ENCODE data around the gene KRT32. TPM values are rescaled to one million over a fixed set of nuclear protein-coding genes. Genes with fewer than 3 reads are reported as not detected.

Gene KRT32
- total RNA-seq (2022; extraction: Qiagen RNA extraction), result 0.06 to 0.09 TPM (median 0.08 TPM) in 3 of 5 replicates, not detected in the others

GRCh38 chr17:41466988-41467387 is at the start of gene KRT32:
Gene KRT32, minus strand, starts transcription at chr17:41467386. Its CDS starts 61 bp downstream, at chr17:41467325.

GRCh38 chr17:41505007-41505808 is 38.0 kb upstream of the KRT32 start, which contains the start of gene KRT13:
Gene KRT13, minus strand, starts transcription at chr17:41505612. Its CDS starts 62 bp downstream, at chr17:41505550.

GRCh38 chr17:41489531-41489930 is 22.3 kb upstream of the KRT32 start, which contains the start of gene KRT36:
Gene KRT36, minus strand, starts transcription at chr17:41489910. Its CDS starts 46 bp downstream, at chr17:41489864.

GRCh38 chr17:41481036-41481435 is 13.8 kb upstream of the KRT32 start, which contains the start of gene KRT35:
Gene KRT35, minus strand, starts transcription at chr17:41481151. Its CDS starts 54 bp downstream, at chr17:41481097.

GRCh38 chr17:41440531-41441033 is 26.6 kb downstream of the KRT32 start, which contains the start of gene KRT38:
Gene KRT38, minus strand, starts transcription at chr17:41440983. Its CDS starts 62 bp downstream, at chr17:41440921.

GRCh38 chr17:41424111-41424635 is 43.0 kb downstream of the KRT32 start, which contains the start of gene KRT37:
Gene KRT37, minus strand, starts transcription at chr17:41424585. Its CDS starts 62 bp downstream, at chr17:41424523.

Other genes starting within 250 kb of the KRT32 start
- not detected in 5 replicates for gene KRTAP9-2, start 240.7 kb downstream of the KRT32 start, total RNA-seq (2022; extraction: Qiagen RNA extraction)
- not detected in 5 replicates for gene KRTAP9-3, start 234.9 kb downstream of the KRT32 start, total RNA-seq (2022; extraction: Qiagen RNA extraction)
- not detected in 5 replicates for gene KRTAP9-8, start 229.4 kb downstream of the KRT32 start, total RNA-seq (2022; extraction: Qiagen RNA extraction)
- not detected in 5 replicates for gene KRTAP9-4, start 217.7 kb downstream of the KRT32 start, total RNA-seq (2022; extraction: Qiagen RNA extraction)
- not detected in 5 replicates for gene KRTAP9-9, start 212.0 kb downstream of the KRT32 start, total RNA-seq (2022; extraction: Qiagen RNA extraction)
- not detected in 5 replicates for gene KRTAP9-6, start 202.0 kb downstream of the KRT32 start, total RNA-seq (2022; extraction: Qiagen RNA extraction)
- not detected in 5 replicates for gene KRTAP9-7, start 191.7 kb downstream of the KRT32 start, total RNA-seq (2022; extraction: Qiagen RNA extraction)
- not detected in 5 replicates for gene KRTAP29-1, start 164.5 kb downstream of the KRT32 start, total RNA-seq (2022; extraction: Qiagen RNA extraction)
- gene KRTAP16-1, start 158.1 kb downstream of the KRT32 start, total RNA-seq (2022; extraction: Qiagen RNA extraction), result not detected in 5 replicates
- gene KRTAP17-1, start 151.7 kb downstream of the KRT32 start, total RNA-seq (2022; extraction: Qiagen RNA extraction), result not detected in 5 replicates
- gene KRT33A, start 116.6 kb downstream of the KRT32 start, total RNA-seq (2022; extraction: Qiagen RNA extraction), result not detected in 5 replicates
- gene KRT33B, start 97.6 kb downstream of the KRT32 start, total RNA-seq (2022; extraction: Qiagen RNA extraction), result 0.08 TPM in 1 of 5 replicates, not detected in the others
- gene KRT34, start 85.1 kb downstream of the KRT32 start, total RNA-seq (2022; extraction: Qiagen RNA extraction), result 0.23 to 0.61 TPM (median 0.42 TPM) in 5 replicates
- not detected in 5 replicates for gene KRT31, start 69.8 kb downstream of the KRT32 start, total RNA-seq (2022; extraction: Qiagen RNA extraction)
- gene KRT37, start 42.8 kb downstream of the KRT32 start, total RNA-seq (2022; extraction: Qiagen RNA extraction), result not detected in 5 replicates
- gene KRT38, start 26.4 kb downstream of the KRT32 start, total RNA-seq (2022; extraction: Qiagen RNA extraction), result 0.03 TPM in 1 of 5 replicates, not detected in the others
- gene KRT35, start 13.8 kb upstream of the KRT32 start, total RNA-seq (2022; extraction: Qiagen RNA extraction), result not detected in 5 replicates
- gene KRT36, start 22.5 kb upstream of the KRT32 start, total RNA-seq (2022; extraction: Qiagen RNA extraction), result 0.05 TPM in 1 of 5 replicates, not detected in the others
- gene KRT13, start 38.2 kb upstream of the KRT32 start, total RNA-seq (2022; extraction: Qiagen RNA extraction), result 0.10 to 0.35 TPM (median 0.26 TPM) in 4 of 5 replicates, not detected in the other
- 2.3 to 3.5 TPM (median 2.5 TPM) in 5 replicates for gene KRT15, start 51.5 kb upstream of the KRT32 start, total RNA-seq (2022; extraction: Qiagen RNA extraction)
- 38.8 to 54.9 TPM (median 45.7 TPM) in 5 replicates for gene KRT19, start 60.9 kb upstream of the KRT32 start, total RNA-seq (2022; extraction: Qiagen RNA extraction)
- gene KRT9, start 104.7 kb upstream of the KRT32 start, total RNA-seq (2022; extraction: Qiagen RNA extraction), result not detected in 5 replicates
- gene KRT14, start 119.5 kb upstream of the KRT32 start, total RNA-seq (2022; extraction: Qiagen RNA extraction), result 0.07 to 0.11 TPM (median 0.08 TPM) in 4 of 5 replicates, not detected in the other
- 0.94 to 1.6 TPM (median 1.6 TPM) in 5 replicates for gene KRT16, start 145.4 kb upstream of the KRT32 start, total RNA-seq (2022; extraction: Qiagen RNA extraction)
- 0.66 to 1.3 TPM (median 1.00 TPM) in 5 replicates for gene KRT17, start 157.2 kb upstream of the KRT32 start, total RNA-seq (2022; extraction: Qiagen RNA extraction)
- 1,199 to 1,525 TPM (median 1,311 TPM) in 5 replicates for gene EIF1, start 221.5 kb upstream of the KRT32 start, total RNA-seq (2022; extraction: Qiagen RNA extraction)
- gene GAST, start 244.9 kb upstream of the KRT32 start, total RNA-seq (2022; extraction: Qiagen RNA extraction), result 0.17 TPM in 1 of 5 replicates, not detected in the others

Measured in A549 treated with AZD2906 at 1 μM for 4 hours (cell line).